Right lobe of liver (tissue), 4 donors: ENCODE data around the gene TBC1D10A.

Experiments
- POLR2A ChIP-seq: fragments of 450-650 bp; IDR thresholded peaks from one replicate; pipeline ENCODE4 v1.6.1; 2017; ENCODE audit warnings: antibody characterized with exemption, mild to moderate bottlenecking
- TF ChIP-seq, protein P1 (sequence below), 4 donors: fragments of 200-600 bp in 3 of 4; fragments of 450-650 bp in 1 of 4; IDR thresholded peaks; one replicate each; pipeline versions ENCODE4 v1.5.1 to v1.8.0; 2016 to 2022; ENCODE audit warnings: antibody characterized with exemption in 4 of 4, mild to moderate bottlenecking in 2 of 4
- donor health status: DM: no; HTN: no; CAD: no.
- donor health status: DM: no; HTN: no; CAD: no.
- donor health status: DM: no; HTN: yes; CAD: no.

DNA sequence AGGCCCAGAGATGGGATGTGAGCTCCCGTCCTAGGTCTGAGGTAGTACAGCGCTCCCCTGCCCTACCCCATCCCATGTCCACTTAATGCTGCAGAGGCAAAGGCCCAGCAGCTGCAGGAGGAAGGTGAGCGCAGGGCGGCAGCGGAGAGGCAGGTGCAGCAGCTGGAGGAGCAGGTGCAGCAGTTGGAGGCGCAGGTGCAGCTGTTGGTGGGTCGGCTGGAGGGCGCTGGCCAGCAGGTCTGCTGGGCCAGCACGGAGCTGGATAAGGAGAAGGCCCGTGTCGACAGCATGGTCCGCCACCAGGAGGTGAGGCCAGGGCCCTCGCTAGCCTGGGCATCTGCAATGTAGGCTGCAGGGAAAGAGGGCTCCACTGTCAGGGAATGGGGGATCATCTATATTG, 45.2 kb upstream of the TBC1D10A start:
- TF ChIP-seq, protein P1, sequence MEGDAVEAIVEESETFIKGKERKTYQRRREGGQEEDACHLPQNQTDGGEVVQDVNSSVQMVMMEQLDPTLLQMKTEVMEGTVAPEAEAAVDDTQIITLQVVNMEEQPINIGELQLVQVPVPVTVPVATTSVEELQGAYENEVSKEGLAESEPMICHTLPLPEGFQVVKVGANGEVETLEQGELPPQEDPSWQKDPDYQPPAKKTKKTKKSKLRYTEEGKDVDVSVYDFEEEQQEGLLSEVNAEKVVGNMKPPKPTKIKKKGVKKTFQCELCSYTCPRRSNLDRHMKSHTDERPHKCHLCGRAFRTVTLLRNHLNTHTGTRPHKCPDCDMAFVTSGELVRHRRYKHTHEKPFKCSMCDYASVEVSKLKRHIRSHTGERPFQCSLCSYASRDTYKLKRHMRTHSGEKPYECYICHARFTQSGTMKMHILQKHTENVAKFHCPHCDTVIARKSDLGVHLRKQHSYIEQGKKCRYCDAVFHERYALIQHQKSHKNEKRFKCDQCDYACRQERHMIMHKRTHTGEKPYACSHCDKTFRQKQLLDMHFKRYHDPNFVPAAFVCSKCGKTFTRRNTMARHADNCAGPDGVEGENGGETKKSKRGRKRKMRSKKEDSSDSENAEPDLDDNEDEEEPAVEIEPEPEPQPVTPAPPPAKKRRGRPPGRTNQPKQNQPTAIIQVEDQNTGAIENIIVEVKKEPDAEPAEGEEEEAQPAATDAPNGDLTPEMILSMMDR (IDR thresholded peaks at IDR 0.05) = no peak
- no peak for TF ChIP-seq POLR2A
